Activated CD4-positive, CD25-positive, alpha-beta regulatory T cell treated with anti-CD3 and anti-CD28 coated beads, Interleukin-2, amount 50 U/mL, for 24 hours (primary cell): ENCODE measurements around the gene ZNF479.
"Not testable (repeated sequence)": the region's sequence is repeated elsewhere in the genome, so short reads cannot be mapped to it uniquely, and the experiment has no call there.

Source experiments
- ATAC-seq, 2 donors: fragments of 150-1000 bp; cut with Tn5 transposase; one replicate each; pipeline ENCODE4 v1.10.0; 2021; ENCODE audit warnings: mild to moderate bottlenecking in 1 of 2, moderate library complexity in 1 of 2

The ZNF479 gene

DNA sequence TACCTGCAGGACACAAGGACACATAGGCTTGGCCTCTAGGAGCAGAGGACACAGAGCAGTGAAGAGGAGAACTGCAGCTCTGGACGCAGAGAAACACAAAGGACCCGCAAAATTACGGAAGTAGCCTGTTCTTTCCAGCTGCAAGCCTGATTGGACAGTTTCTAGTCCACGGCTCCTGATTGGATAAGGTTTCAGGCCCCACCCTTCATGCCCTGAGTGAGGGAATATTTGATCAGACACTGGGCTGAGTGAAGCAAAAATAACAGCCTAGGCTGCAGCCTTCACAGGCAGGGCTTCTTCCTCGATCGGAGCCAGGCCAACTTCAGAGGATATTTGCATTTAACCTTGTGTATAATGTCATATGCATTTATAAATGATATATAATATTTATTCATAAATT lies at the start of gene ZNF479:
TSS of gene ZNF479 (minus strand) at position 101 of the 400 bp plus-strand sequence. CDS start 112 bp downstream, outside the sequence.
- not testable (repeated sequence) for ATAC-seq

DNA sequence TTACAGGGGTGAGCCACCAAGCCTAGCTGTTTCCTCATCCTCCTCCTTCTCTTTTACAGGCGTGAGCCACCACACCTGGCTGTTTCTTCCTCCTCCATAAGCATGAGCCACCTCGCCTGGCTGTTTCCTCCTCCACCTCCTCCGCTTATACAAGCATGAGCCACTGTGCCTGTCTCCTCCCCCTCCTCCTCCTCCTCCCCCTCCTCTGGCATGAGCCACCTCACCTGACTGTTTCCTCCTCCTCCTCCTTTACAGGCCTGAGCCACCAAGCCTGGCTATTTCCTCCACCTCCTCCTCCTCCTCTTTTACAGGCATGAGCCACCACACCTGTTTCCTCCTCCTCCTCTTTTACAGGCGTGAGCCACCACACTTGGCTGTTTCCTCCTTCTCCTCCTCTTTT lies 49.8 kb upstream of the ZNF479 start:
- ATAC-seq = no peak

DNA sequence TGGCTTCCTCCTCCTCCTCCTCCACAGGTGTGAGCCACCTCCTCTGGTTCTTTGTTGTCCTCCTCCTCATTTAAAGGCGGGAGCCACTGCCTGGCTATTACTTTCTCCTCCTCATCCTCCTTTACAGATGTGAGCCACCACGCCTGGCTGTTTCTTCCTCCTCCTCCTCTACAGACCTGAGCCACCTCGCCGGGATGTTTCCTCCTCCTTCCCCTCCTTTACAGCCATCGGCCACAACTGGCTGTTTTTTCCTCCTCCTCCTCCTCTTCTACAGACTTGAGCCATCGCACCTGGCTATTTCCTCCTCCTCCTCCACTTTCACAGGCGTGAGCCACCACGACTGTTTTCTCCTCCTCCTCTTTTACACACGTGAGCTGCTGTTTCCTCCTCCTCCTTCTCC lies 49.0 kb upstream of the ZNF479 start:
- ATAC-seq = no peak

DNA sequence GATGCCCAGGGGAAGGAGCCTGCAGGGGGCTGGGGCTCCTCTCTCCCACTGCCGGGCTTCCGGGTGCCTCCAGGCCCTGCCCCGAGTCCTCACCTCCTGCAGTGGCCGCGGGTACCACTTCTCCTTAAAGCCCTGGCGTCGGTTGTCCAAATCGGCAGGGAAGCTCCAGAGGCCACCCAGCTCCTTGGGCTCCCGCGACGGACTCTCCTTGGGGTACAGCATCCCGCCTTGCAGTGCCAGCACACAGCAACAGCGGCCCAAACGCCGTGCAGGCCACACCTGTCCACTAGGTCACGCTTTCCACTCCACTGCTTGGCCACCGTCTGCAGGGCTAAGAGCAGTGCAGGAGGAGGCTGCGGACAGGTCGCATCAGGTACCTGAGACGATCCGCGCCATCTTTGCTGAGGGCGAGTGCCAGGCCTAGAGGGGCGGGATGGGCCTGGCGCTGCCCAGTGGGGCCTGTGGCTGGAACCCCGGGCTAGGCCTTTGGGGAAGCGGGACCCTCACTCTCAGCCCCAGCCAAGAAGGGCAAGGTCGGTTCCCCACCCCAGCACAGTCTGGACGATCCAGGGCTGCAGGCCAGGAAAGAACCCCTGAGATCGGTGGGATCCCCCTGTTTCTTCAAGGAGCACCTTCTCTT lies 47.7 kb upstream of the ZNF479 start:
- no peak for ATAC-seq

GRCh38 chr7:57178768-57179139 lies 46.5 kb upstream of the ZNF479 start:
- ATAC-seq = no peak

GRCh38 chr7:57177856-57178767 lies 45.9 kb upstream of the ZNF479 start:
- no peak for ATAC-seq

- ATAC-seq = no peak
Observed at GRCh38 chr7:57176928-57177635, 44.8 kb upstream of the ZNF479 start.

DNA sequence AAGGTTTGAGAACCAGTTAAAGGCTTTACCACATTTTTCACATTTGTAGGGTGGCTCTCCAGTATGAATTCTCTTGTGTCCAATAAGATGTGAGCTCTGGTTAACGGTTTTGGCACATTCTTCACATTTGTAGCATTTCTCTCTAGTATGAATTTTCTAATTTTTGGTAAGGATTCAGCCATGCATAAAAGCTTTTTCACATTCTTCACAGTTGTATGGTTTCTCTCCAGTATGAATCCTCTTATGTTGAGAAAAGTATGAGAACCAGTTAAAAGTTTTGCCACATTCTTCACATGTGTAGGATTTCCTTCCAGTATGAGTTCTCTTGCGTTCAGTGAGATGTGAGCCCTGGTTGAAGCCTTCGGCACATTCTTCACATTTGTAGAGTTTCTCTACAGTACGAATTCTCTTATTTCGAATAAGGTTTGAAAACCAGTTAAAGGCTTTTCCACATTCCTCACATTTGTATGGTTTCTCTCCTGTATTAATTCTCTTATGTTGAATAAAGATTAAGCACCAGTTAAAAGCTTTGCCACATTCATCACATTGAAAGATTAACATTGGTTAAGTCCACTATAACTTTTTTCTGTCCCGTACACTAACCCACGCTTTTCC lies 33.2 kb upstream of the ZNF479 start:
- no peak for ATAC-seq

DNA sequence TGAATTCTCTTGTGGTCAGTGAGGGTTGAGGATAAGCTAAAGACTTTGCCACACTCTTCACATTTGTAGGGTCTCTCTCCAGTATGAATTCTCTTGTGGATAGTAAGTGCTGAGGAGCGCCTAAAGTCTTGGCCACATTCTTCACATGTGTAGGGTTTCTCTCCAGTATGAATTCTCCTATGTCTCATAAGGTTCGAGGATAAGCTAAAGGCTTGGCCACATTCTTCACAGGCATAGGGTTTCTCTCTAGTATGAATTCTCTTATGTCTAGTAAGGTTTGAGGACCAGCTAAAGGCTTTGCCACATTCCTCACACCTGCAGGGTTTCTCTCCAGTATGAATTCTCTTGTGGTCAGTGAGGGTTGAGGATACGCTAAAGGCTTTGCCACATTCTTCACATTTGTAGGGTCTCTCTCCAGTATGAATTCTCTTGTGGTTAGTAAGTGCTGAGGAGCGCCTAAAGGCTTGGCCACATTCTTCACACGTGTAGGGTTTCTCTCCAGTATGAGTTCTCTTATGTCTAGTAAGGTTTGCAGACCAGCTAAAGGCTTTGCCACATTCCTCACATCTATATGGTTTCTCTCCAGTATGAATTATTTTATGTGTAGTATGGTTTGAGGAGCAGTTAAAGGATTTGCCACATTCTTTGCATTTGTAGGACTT lies 12.0 kb downstream of the ZNF479 start:
- ATAC-seq = not testable (repeated sequence)
